Right renal pelvis (tissue), 4 donors: ENCODE results near the gene MAP3K12. TPM values are rescaled to one million over a fixed set of nuclear protein-coding genes. Genes with fewer than 3 reads are reported as not detected.
"Not testable (repeated sequence)": the region's sequence is repeated elsewhere in the genome, so short reads cannot be mapped to it uniquely, and the experiment has no call there.

Experiments used
- DNase-seq, 4 donors: peaks; one replicate each; pipeline ENCODE4 v3.0.0-alpha.2; 2013; ENCODE audit warnings: low read depth in 4 of 4, low spot score in 3 of 4, missing footprints in 1 of 4
- polyA plus RNA-seq, 4 donors: library from polyadenylated mRNA; unstranded; fragments of 120-200 nt; gene quantifications; one replicate each; pipeline ENCODE4 v1.2.1, GENCODE V29; 2013; ENCODE audit not compliant: insufficient read length in 4 of 4

Gene MAP3K12
- polyA plus RNA-seq, 4 donors = 23.1 to 28.5 (median 24.7) TPM

DNA sequence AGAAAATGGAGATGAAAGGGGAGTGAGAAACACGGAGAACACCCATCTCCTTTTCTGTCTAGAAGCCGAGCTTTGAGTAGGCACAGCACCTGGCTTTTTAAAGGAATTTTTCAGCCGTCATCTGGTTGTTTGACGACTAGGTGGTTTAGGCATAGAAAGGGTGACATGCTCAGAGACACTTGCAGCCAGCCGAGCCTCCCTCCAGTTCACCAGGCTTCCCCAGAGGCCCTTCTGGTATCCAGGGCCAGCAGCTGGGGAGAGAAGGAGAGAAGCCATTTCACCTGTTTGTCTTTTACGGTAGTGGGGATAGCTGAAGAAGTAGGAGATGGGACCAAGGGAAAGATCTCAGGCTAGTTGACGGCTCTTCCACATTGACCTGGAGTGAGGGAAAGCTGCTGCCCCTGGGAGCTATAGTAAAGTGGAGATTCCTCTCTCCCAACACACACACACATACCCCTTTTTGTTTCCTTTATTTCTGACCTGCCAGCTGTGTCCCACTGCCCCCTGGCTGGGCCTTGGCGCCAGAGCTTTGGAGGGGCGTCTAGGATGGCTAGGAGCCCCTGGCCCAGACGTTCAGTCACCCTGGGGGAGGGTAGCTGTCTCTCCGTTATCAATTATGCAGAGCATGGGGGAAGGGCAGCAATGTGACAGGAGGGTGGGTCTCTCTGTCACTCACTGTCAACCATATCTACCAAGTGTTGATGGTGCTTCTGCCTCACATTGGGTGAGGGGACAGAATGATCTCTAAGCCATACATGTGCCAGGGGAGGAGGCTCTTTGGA, 5.5 kb downstream of the MAP3K12 start:
- no peak for DNase-seq

DNA sequence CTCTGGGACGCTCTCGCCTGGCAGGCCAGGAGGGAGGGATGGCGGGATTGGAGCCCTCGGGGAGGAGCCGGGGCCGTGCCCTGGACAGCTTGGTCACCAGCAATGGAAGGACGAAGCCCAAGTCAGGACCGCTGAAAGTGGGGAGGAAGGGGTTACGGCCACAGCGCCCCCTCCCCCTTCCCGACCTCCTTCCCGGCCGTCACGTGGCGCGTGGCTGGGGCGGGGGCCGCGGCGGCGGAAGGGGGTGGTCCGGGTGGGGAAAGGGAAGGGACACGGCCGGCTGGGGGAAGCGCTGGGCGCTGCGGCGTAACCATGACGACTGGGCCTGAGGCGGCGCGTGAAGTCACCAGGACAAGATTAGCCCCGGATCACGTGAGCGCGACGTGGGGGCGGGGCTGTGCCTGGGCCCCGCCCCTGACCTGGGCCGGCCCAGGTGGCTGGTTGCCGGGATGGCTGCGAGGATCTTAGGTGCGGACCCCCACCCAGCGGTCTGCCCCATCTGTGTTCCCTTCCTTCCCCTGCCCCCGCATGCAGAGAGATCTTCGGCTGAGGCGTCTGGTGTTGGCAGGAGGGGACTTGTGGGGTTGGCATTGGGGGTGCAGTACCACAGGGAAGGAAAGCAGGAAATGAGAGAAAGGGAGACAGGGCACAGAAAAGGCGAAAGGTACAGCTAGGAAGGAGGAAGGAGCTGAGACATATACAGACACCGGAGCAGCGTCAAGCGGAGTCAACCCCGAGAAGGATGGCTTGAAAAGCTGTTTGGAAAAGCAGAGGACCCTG, 6.2 kb downstream of the MAP3K12 start:
- peak; percentile 89 to 93 (median 92) for DNase-seq

DNA sequence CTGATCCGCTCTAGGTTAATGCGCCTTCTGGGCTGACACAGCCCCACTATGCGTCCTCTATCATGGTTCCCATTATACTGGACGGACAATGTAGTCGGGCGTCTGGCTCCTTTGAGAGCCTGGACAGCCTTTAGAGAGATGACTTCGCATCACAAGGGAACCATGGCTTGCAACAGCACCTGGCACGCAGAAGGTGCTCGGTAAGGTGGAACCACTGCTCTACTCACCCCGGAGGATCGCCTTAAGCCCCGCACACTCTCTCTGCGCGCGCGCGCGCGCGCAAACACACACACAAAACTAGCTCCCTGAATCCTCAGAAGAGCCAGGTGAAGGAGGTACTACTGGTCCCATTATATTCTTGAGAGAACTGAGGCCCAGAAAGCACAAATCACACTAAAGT, 7.1 kb downstream of the MAP3K12 start:
- DNase-seq = no peak

DNA sequence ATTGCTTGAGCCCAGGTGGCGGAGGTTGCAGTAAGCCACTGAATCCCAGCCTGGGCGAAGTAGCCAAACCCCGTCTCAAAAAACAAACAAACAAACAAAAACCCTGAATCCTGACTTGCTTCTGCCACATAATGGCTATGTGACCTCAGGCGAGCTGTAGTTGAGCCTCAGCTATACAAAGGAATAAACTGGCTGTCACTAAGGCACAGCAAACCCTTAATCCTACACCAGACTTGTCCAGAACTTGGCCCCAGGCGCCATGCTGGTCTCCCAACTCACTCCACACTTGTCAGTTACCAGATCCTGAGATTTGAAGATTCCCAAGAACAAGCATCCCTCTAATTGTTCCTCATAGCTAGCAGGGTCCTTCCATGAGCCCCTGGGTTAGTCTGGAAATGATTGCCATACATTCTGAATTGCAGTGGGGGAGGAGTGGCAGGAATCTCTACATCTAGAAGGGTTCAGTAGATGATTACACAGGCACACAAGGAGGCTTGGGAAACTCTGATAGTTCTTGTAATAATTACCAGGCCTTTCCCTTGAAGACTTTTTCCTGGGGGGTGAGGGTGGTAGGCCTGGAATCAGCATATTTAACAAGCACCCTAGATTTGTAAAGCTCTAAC, 9.9 kb downstream of the MAP3K12 start:
- no peak for DNase-seq

DNA sequence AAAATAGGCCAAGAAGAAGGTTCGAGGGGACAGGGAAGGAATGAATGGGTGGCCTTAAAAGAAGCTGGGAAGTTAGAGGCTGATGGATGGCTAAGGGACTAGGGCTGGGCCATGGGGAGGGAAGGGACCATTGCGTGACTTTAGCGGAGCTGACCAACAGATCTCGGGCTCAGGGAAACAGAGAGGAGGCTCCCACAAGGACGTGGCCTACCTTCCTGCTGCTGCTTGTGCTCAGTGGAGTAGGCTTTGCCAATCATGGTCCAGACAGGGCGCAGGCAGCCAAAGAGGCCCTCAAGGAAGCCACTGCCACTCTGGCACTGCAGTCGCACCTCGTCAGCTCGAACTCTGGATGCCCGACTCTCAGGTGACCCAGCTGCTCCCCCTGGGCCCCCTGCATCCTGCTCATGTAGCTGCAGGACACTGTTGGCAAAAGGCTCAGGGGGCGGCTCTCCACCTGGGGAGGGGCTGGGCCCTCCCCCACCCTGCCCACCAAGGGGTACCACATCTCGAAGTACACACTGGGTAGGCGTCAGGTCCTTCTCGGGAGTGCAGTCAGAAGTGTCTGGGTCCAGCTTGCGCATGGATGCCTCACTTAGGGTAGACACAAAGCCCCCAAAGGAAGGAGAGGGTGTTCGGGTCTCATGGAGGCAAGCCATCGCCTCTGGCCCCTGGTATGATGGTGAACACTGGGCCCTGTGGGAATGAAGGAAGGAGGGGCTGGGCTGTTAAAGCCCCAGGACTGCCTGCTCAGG, 12.3 kb downstream of the MAP3K12 start:
- no peak for DNase-seq

DNA sequence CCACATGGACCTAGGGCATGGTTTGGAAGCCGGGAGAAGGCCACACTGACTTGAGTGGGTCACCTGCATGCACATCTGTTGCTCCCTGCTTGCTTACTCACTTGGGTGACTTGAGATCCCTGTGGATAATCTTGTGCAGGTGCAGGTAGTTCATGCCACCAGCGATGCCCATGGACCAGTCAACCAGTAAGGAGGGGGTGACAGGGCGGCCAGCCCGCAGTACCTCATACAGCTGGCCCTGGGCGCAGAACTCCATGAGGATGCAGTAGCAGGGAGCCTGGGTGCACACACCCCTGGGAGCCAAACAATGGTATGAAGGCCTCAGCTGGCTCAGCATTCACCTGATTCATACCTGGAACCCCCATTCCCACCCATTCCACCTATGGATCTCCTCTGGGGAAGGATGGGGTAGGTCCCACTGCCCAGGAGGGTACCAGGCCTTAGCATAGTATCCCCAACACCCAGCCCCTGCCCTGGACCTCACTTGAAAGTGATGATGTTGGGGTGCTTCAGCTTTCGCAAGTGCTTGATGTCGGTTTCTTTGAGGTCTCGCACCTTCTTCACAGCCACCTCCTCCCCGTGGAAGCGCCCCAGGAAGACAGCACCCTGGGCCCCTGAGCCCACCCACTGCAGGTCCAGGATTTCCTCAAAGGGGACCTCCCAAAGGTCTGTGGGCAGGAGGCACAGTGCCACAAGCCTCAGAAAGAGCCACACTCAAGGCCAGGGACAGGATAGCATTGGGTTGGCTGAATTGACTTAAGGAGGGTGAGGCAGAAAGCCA, 13.1 kb downstream of the MAP3K12 start:
- DNase-seq = no peak

DNA sequence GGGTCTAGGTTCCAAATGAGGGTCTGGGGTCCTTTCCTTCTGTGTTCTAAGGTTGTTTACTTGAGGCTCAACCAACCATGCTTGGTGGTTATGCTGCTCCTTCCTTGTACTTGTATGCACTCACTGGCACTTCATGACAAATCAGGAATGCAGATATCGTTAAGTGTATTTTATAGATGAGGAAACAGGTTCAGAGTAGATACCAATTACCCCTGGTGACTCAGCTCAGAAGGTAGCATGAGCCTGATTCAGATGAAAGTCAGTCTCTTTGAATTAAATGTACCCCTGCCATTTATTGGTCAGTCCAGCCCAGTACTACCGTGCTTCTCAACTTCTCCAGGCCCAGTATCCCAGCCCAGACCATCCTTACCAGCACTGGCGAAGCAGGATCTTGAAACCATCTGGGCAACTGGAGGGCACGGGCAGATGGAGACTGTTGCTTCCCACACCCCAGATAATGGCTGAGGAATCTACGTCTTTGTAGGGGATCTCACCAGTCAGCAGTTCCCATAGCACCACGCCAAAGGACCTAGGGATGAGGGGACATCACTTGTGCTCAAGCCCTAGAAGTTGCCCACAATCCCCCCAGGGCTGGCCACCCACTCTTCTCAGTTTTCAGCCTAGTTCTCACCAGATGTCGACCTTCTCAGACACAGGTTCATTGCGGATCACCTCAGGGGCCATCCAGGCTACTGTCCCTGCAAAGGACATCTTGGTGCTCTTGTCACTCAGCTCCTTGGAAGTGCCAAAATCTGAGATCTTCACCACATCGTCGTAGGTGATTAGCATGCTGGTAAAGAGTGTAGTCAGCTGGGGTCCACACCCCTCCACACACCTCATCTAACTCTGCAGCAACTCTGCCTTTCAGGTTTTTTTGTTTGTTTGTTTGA, 14.3 kb downstream of the MAP3K12 start:
- DNase-seq = no peak

DNA sequence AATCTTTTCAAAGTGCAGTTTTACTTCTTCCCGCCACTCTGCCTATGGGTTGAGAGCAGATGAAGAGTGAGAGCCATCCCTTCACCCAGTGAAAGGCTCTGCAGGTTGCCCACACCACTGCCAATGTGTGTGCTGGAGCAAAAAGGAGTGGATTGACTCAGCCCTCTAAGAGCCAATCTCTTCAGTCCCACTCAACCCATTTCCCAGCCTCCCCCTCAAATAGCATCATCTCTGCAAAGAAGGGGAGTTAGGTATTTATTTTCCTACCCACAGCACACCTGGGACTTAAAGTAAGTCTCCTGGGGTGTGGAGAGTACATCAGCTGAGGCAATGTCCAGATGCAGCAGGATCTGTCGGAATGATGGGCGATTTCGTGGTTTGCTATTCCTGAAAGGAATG, 15.3 kb downstream of the MAP3K12 start:
- no peak for DNase-seq

DNA sequence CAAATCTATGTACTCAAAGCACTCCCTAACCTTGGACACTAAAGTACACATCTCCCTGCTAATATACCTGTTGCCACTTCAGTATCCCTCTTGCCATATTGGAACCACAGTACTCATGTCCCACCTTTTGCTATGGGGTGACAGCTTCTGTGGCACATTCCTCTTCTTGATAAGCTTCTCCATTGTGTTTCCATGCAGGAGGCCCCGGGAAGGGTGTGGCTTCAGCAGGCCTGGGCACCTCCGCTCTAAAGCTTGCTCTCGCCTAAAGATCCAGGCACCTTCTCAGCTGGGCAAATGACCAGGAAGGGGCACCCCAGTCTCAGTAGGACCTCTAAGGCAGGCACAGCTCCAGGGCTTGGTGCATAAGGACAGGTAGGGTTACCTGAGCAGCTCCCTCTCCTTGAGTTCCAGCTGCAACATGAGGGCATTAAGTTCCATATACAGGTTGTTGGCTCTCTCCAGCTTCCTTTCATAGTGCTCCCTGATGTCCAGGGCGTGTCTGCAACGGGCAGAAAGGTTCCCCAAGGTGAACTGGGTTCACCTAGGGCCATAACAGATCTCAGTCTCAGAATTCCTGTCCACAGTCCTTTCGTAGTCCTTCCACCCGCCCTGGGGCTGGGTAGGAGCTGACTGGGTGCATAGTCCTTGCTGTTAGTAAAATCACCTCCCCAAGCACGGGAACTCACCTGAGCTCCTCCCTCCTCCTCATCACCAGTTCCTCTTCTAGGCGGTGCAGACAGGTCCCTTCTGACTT, 15.9 kb downstream of the MAP3K12 start:
- no peak for DNase-seq

DNA sequence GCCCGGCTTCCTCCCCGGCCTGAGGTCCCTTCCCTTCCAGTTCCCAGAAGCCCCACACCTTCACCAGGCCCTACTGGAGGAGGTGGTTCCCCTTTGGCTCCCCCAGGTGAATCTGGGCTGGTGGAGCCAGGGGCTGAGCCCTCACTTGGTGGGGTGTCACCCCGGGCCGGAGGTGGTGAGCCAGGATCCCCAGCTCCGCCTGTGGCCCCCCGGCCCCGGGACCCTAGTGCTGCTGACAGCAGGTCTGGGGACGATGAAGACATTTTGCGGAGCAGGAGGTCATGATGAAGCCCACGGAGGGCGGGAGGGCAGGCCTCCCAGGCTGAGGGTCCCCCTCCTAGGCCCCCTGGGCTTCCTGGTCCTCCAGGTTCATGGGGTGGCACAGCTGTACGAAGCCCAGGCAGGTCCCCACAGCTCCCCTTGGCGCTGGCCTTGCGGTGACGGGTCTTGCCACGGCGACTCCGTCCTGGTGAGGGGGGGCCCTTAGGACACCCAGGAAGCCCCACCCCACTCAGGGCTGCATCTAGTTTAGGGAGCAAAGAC, 16.6 kb downstream of the MAP3K12 start:
- DNase-seq = no peak

DNA sequence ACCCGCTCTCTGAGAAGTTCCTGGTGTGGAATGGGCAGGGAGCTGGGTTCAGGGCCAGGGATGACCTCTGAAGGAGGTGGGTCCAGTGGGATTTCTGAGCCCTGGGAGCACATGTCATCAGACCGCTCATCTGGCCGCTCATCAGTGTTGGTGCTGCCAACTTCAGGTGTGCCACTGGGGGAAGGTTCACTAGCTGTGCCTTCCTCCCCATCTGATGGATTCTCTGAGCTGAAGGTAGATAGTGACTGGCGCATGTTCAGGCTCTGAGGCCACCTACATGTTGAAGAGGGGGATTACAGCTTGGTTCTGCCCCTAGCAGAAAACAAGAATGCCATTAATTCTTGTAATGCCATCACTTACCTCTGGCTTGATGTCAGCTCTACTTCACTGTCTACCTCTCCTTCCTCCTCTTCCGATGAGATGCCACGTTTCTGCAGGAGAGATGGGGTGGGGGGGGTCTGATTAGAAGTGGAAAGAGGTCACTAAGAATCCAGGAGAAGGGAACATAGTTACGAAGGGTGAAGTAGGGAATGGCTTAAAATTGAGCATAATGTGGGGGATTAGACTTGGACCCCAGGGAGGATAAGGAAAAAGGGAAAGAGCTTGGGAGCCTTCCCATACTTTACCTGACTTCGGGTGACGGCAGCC, 17.2 kb downstream of the MAP3K12 start:
- DNase-seq = no peak

DNA sequence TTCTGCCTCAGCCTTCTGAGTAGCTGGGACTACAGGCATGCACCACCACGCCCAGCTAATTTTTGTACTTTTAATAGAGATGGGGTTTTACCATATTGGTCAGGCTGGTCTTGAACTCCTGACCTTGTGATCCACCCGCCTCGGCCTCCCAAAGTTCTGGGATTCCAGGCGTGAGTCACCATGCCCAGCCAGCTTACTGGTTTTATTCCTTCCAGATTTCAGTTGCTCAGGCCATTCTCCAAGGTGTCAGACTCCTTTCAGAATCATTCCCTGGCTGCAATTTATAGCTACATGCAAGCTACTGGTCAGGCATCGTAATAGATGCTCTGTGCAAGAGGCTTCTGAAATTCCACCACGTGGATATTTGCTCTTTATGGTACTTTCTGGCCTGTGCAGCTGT, 17.8 kb downstream of the MAP3K12 start:
- DNase-seq = not testable (repeated sequence)

DNA sequence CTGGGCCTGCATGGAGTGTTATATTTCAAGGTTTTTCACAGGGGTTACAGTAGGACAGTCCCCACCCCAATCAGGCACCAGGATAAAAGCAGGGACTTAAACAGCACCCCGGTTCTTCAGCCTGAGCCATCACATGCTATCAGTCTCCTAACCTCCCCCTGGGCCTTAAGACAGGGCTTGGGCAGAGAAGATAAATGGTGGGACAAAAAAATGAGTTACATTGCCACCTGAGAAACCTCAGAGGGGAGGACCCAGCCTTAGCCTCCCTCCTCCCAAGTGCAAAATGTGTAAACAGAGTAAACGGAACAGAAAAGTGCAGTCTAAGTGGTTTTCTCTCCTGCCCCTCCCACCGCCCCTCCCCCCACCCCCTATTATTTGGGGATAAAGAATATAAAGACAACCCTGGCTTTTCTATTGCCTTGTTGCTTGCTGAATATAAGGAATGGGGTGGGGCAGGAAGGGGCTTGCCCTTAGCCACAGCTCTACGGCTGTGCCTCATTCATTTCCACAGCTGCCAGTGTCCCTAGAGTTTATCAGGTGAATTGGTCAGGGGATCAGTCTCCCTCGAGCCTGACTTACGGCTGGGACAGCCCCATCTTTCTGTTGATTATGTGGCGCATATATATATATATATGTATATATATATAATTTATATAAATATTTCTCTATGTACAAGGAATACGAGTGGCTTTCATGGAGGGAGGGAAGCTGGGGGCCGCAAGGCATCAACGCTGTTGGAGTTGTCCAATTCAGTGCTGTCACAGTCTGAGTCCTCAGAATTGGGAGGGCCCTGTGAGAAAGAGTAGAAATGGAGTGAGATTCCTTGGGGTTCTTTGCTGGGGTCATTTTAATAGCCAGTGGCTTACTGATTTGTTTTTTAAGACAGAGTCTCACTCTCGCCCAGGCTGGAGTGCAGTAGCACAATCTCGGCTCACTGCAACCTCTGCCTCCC, 18.5 kb downstream of the MAP3K12 start:
- no peak for DNase-seq

DNA sequence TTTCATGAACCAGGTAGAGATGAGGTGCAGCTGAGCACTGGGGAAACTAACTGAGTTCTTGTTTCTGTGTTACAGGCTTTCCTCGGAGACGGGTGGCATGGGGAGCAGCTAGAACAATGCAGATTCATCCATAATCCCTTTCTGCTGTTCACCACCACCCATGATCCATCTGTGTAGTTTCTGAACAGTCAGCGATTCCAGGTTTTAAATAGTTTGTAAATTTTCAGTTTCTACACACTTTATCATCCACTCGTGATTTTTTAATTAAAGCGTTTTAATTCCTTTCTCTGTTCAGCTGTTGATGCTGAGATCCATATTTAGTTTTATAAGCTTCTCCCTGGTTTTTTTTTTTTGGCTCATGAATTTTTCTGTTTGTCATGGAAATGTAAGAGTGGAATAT, 19.9 kb downstream of the MAP3K12 start:
- DNase-seq = no peak

DNA sequence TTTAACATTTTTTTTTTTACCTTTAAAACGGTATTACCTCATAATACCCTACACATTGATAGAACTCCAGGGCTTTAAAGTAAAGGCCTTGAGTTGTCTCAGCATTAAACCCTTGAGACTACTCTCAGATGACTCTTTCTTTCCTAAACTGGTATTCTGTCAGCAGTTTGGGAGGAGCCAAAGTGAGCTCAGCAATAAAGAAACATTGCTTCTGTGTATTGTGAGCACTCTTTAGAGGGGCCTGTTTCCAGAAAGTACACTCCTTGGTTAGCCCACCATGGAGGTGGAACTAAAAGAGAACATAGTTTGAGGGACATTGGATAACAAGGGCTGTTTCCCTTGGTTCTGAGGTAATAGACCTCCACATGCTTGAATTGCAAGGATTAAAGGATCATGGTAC, 20.4 kb downstream of the MAP3K12 start:
- no peak for DNase-seq

DNA sequence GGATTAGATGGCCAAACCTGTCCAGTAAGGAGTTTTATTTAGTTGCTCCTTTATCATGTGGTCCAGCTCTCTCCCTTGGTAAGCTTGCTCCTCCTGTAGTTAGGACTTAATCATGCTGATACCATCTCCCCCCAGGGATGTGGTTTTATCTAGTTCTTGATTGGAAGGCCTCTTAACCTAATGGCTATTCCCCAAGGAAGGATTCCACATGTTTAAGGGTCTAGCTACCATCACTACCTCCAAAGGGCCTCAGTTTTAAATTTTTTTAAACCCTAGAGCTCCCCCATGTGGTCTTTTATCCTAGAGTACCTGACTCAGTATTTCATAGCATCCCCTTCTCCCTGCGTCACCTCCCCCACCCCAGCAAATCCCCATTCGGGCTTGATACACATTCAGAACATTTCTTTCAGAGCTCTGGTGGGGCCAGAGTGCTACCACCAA, 22.5 kb downstream of the MAP3K12 start:
- no peak for DNase-seq
